HCT116 (cell line): Measurements from ENCODE around the gene KIAA1549. TPM values are rescaled to one million over a fixed set of nuclear protein-coding genes. Genes with fewer than 3 reads are reported as not detected.

ENCODE experiments used
- ATAC-seq: fragments of 200-7000 bp; cut with Tn5 transposase; 2 replicates; pipeline ENCODE4 v1.9.1; 2020; ENCODE audit warnings: mild to moderate bottlenecking, moderate library complexity
- BruUV-seq: library from RNA; stranded (reverse); fragments of 400-500 nt; replicated peaks from 2 replicates; lab custom pipeline; 2021; lab: Mats Ljungman, UMichigan
- CTCF ChIA-PET: fragments of 300-600 bp; sonication (Branson Sonifier 250); formaldehyde crosslinking; loops from one replicate; lab custom pipeline; 2021; ENCODE audit warnings: antibody characterized with exemption; lab: Charles Lee
- POLR2A ChIA-PET: fragments of 300-600, 350-600 bp; sonication (Branson Sonifier 250); formaldehyde crosslinking; loops from one replicate; lab custom pipeline; 2021; ENCODE audit warnings: antibody characterized with exemption; lab: Charles Lee
- RAD21 ChIA-PET, 2 experiments: fragments of 300-600 bp; sonication (Branson Sonifier 250); formaldehyde crosslinking; loops; one replicate each; lab custom pipeline; 2023; ENCODE audit warnings: low total read pairs in 2 of 2; ENCODE audit not compliant: uncharacterized antibody in 2 of 2, unreplicated experiment in 2 of 2, low non-redundant PET in 1 of 2; lab: Charles Lee
- DNase-seq: peaks from one replicate; pipeline ENCODE4 v3.0.0-alpha.2; 2010; ENCODE audit warnings: low read depth, low spot score
- H2AFZ ChIP-seq: fragments of 200-600 bp; shearing (Covaris generic), sonication (generic); 2 replicates; pipeline ENCODE4 v1.6.1; 2017; ENCODE audit warnings: low read depth, mixed run types, mixed read lengths, antibody characterized with exemption, low read length; ENCODE audit not compliant: poor library complexity, severe bottlenecking
- H3K27ac ChIP-seq: 2 replicates; pipeline ENCODE4 v1.5.1; 2012; ENCODE audit warnings: low read depth, low read length
- H3K27me3 ChIP-seq: fragments of 200-600 bp; sonication (generic); 2 replicates; pipeline ENCODE4 v1.6.1; 2016; ENCODE audit warnings: mixed run types, low read length, mixed read lengths; ENCODE audit not compliant: insufficient read depth
- H3K36me3 ChIP-seq, 2 experiments: fragments of 200-500 bp in 1 of 2; fragments of 200-600 bp in 1 of 2; sonication (Bioruptor generic) in 1 of 2; sonication (generic) in 1 of 2; 2 replicates each; pipeline versions ENCODE4 v1.5.1 to v1.6.1; 2014 to 2016; ENCODE audit warnings: low read length in 2 of 2, inconsistent platforms in 1 of 2, mixed read lengths in 1 of 2, mixed run types in 1 of 2; ENCODE audit not compliant: insufficient read depth in 2 of 2, control insufficient read depth in 1 of 2
- H3K4me1 ChIP-seq, 2 experiments: fragments of 200-600 bp in 1 of 2; sonication (generic) in 1 of 2; 2 replicates each; pipeline versions ENCODE4 v1.5.1 to v1.6.1; 2012 to 2017; ENCODE audit warnings: low read length in 2 of 2, inconsistent platforms in 1 of 2, mild to moderate bottlenecking in 1 of 2, mixed read lengths in 1 of 2, mixed run types in 1 of 2, moderate library complexity in 1 of 2; ENCODE audit not compliant: insufficient read depth in 2 of 2, control insufficient read depth in 1 of 2
- H3K4me2 ChIP-seq: fragments of 200-600 bp; sonication (generic); 2 replicates; pipeline ENCODE4 v1.6.1; 2017; ENCODE audit warnings: mixed run types, low read length, mixed read lengths
- H3K4me3 ChIP-seq, 2 experiments: fragments of 200-600 bp in 1 of 2; sonication (generic) in 1 of 2; replicated peaks in 1 of 2; 2 replicates each; pipeline ENCODE4 v1.5.1; 2011 to 2016; ENCODE audit warnings: low read length in 2 of 2, control low read depth in 1 of 2, low read depth in 1 of 2, mild to moderate bottlenecking in 1 of 2, mixed read lengths in 1 of 2, mixed run types in 1 of 2
- H3K79me2 ChIP-seq: fragments of 200-600 bp; sonication (generic); 2 replicates; pipeline ENCODE4 v1.6.1; 2017; ENCODE audit warnings: mild to moderate bottlenecking, mixed run types, low read length, moderate library complexity, mixed read lengths; ENCODE audit not compliant: insufficient read depth
- H3K9ac ChIP-seq: fragments of 200-600 bp; sonication (generic); 2 replicates; pipeline ENCODE4 v1.6.1; 2016; ENCODE audit warnings: low read length, mixed read lengths
- H3K9me2 ChIP-seq: fragments of 200-600 bp; sonication (generic), shearing (Covaris generic); 2 replicates; pipeline ENCODE4 v1.6.1; 2017; ENCODE audit warnings: mixed run types, mild to moderate bottlenecking, moderate library complexity; ENCODE audit not compliant: insufficient read depth
- H3K9me3 ChIP-seq, 2 experiments: fragments of 200-500 bp in 1 of 2; fragments of 200-600 bp in 1 of 2; sonication (Bioruptor generic) in 1 of 2; sonication (generic) in 1 of 2; 2 replicates each; pipeline ENCODE4 v1.6.1; 2014 to 2017; ENCODE audit warnings: low read length in 2 of 2, mixed read lengths in 2 of 2, inconsistent platforms in 1 of 2, low read depth in 1 of 2, mild to moderate bottlenecking in 1 of 2, mixed run types in 1 of 2, moderate library complexity in 1 of 2; ENCODE audit not compliant: control insufficient read depth in 1 of 2, insufficient read depth in 1 of 2
- H4K20me1 ChIP-seq: fragments of 200-600 bp; sonication (generic), shearing (Covaris generic); 2 replicates; pipeline ENCODE4 v1.6.1; 2017; ENCODE audit warnings: mixed run types, mild to moderate bottlenecking, moderate library complexity; ENCODE audit not compliant: insufficient read depth
- CBX3 ChIP-seq: IDR thresholded peaks from 2 replicates; pipeline ENCODE4 v1.6.1; 2012; ENCODE audit warnings: low read depth
- CTCF ChIP-seq, 3 experiments: fragments of 200-600 bp in 1 of 3; sonication (generic) in 1 of 3; IDR thresholded peaks in 2 of 3; conservative IDR thresholded peaks in 1 of 3; 2 replicates each; pipeline ENCODE4 v1.5.1; 2012 to 2017; ENCODE audit warnings: low read depth in 2 of 3, low read length in 2 of 3, antibody characterized with exemption in 1 of 3, borderline replicate concordance in 1 of 3, control low read depth in 1 of 3, mild to moderate bottlenecking in 1 of 3, mixed read lengths in 1 of 3, mixed run types in 1 of 3, moderate library complexity in 1 of 3; ENCODE audit not compliant: insufficient read depth in 1 of 3
- ELF1 ChIP-seq: IDR thresholded peaks from 2 replicates; pipeline ENCODE4 v1.6.1; 2012; ENCODE audit warnings: low read depth, borderline replicate concordance
- EZH2 ChIP-seq: fragments of 200-600 bp; sonication (generic); IDR thresholded peaks from 2 replicates; pipeline ENCODE4 v1.6.1; 2017; ENCODE audit warnings: antibody characterized with exemption, mixed run types
- JUND ChIP-seq: IDR thresholded peaks from 2 replicates; pipeline ENCODE4 v1.6.1; 2012
- POLR2A ChIP-seq: IDR thresholded peaks from 2 replicates; pipeline ENCODE4 v1.7.0; 2011; ENCODE audit warnings: borderline replicate concordance; ENCODE audit not compliant: insufficient read depth, insufficient read length; ENCODE audit errors: extremely low read depth
- POLR2AphosphoS5 ChIP-seq: IDR thresholded peaks from 2 replicates; pipeline ENCODE4 v1.6.1; 2011; ENCODE audit warnings: mild to moderate bottlenecking, low read depth, low read length, moderate library complexity
- RAD21 ChIP-seq: IDR thresholded peaks from 2 replicates; pipeline ENCODE4 v1.6.1; 2012; ENCODE audit warnings: low read depth, mild to moderate bottlenecking
- REST ChIP-seq: IDR thresholded peaks from 2 replicates; pipeline ENCODE4 v1.6.1; 2012; ENCODE audit warnings: low read depth
- SRF ChIP-seq: IDR thresholded peaks from 2 replicates; pipeline ENCODE4 v1.6.1; 2012; ENCODE audit warnings: low read depth
- YY1 ChIP-seq: IDR thresholded peaks from 2 replicates; pipeline ENCODE4 v1.6.1; 2011; ENCODE audit warnings: low read length, low read depth, moderate library complexity, mild to moderate bottlenecking; ENCODE audit not compliant: insufficient replicate concordance; ENCODE audit errors: extremely low read depth
- ZFX ChIP-seq: fragments of 450-650 bp; IDR thresholded peaks from 2 replicates; pipeline ENCODE4 v1.6.1; 2017
- ZNF274 ChIP-seq: fragments of 200-500 bp; sonication (Bioruptor generic); IDR thresholded peaks from 2 replicates; pipeline ENCODE4 v1.6.1; 2014; ENCODE audit warnings: mild to moderate bottlenecking, low read depth, low read length, inconsistent platforms
- intact Hi-C: fragments of 100-400 bp; cut with micrococcal nuclease; formaldehyde crosslinking; loops from 2 replicates; pipeline ENCODE4 v1.10.0; 2022
- total RNA-seq: library from RNA; stranded (reverse); gene quantifications from one replicate; pipeline ENCODE4 v1.2.1, GENCODE V29; 2021; ENCODE audit not compliant: unreplicated experiment
- TF ChIP-seq, protein P1 (sequence below): IDR thresholded peaks from 2 replicates; pipeline ENCODE4 v1.6.1; 2012
- TF ChIP-seq, protein P2 (sequence below): IDR thresholded peaks from 2 replicates; pipeline ENCODE4 v1.6.1; 2012

Gene KIAA1549
- total RNA-seq, 1 experiment from 2014 or later = 3.9 TPM

- H2AFZ ChIP-seq = no peak overlapping the region
- DNase-seq = no peak
Observed at GRCh38 chr7:138892006-138892630, 89.1 kb downstream of the KIAA1549 start.

More at GRCh38 chr7:138892006-138892630, 89.1 kb downstream of the KIAA1549 start:
- Histone ChIP-seq H3K4me2 (no peak overlapping the region), H3K27me3 (no peaks in the 10 kb centered on the region), H3K27ac (no peak overlapping the region), H3K4me1 (peaks cover 0 to 9% of the 10 kb centered on the region in 2 experiments; a peak in 2 of 4 replicates), H4K20me1 (no peaks in the 10 kb centered on the region), H3K79me2 (no peaks in the 10 kb centered on the region), H3K9me3 (no peaks in the 10 kb centered on the region), H3K4me3 (no peak overlapping the region), H3K36me3 (no peaks in the 10 kb centered on the region), H3K9ac (no peak overlapping the region), H3K9me2 (no peaks in the 10 kb centered on the region)
- intact Hi-C loops = no loop called here
- ChIA-PET POLR2A (no interaction called here), RAD21 (no interaction called here), CTCF (interaction anchor here (1.5 kb wide), 1 partner anchor 183 kb away, joined by 4 read pairs; no protein-coding TSS in a partner anchor)
- no TSS peak for BruUV-seq
- TF ChIP-seq RAD21 (no peak), JUND (no peak), SRF (no peak), CTCF (IDR thresholded peaks at IDR 0.05 in 2 of 3, conservative IDR thresholded peaks at IDR 0.05 in 1 of 3; ENCODE audit: borderline replicate concordance in 1 of 3, insufficient read depth in 1 of 3, low read depth in 2 of 3, low read length in 2 of 3) (no peak), ZFX (no peak), REST (no peak), EZH2 (no peak), POLR2A (no peak), YY1 (no peak), POLR2AphosphoS5 (no peak), ZNF274 (no peak), ELF1 (no peak), CBX3 (no peak)
- TF ChIP-seq, protein P1, sequence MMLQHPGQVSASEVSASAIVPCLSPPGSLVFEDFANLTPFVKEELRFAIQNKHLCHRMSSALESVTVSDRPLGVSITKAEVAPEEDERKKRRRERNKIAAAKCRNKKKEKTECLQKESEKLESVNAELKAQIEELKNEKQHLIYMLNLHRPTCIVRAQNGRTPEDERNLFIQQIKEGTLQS = no peak
- TF ChIP-seq, protein P2, sequence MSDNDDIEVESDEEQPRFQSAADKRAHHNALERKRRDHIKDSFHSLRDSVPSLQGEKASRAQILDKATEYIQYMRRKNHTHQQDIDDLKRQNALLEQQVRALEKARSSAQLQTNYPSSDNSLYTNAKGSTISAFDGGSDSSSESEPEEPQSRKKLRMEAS = no peak
- ATAC-seq = no peak
